Activated naive CD4-positive, alpha-beta T cell treated with anti-CD3 and anti-CD28 coated beads, Interleukin-2, amount 10 ng/mL, durations not matched to agents 7 days and 5 days (primary cell): ENCODE data around the gene SMCO4.

ENCODE experiments used
- CTCF ChIA-PET: fragments of 350-600 bp; sonication (Branson Sonifier 250); formaldehyde crosslinking; loops from one replicate; lab custom pipeline; 2021; ENCODE audit warnings: antibody characterized with exemption; lab: Charles Lee
- DNase-seq: peaks from one replicate; pipeline ENCODE4 v3.0.0-alpha.2; 2020
- H3K27ac Mint-ChIP-seq: one replicate; pipeline ENCODE4 v1.8.0; 2021; ENCODE audit warnings: mild to moderate bottlenecking, moderate library complexity, mixed read lengths
- H3K27me3 Mint-ChIP-seq: one replicate; pipeline ENCODE4 v1.8.0; 2021; ENCODE audit warnings: mild to moderate bottlenecking, mixed read lengths
- H3K36me3 Mint-ChIP-seq: one replicate; pipeline ENCODE4 v1.8.0; 2021; ENCODE audit warnings: mixed read lengths
- H3K4me1 Mint-ChIP-seq: one replicate; pipeline ENCODE4 v1.8.0; 2021; ENCODE audit warnings: mixed read lengths
- H3K4me3 Mint-ChIP-seq: one replicate; pipeline ENCODE4 v1.8.0; 2021; ENCODE audit warnings: mild to moderate bottlenecking, moderate library complexity, mixed read lengths
- H3K9me3 Mint-ChIP-seq: one replicate; pipeline ENCODE4 v1.8.0; 2021; ENCODE audit warnings: mixed read lengths

The SMCO4 gene

GRCh38 chr11:93493252-93493897 is 49.8 kb downstream of the SMCO4 start:
- Mint-ChIP-seq H3K27ac (no peak overlapping the region), H3K4me3 (no peak overlapping the region)
- CTCF ChIA-PET: no interaction called here

GRCh38 chr11:93492464-93493251 is 50.5 kb downstream of the SMCO4 start:
- Mint-ChIP-seq H3K4me3 (no peak overlapping the region), H3K27me3 (no peaks in the 10 kb centered on the region), H3K4me1 (no peaks in the 10 kb centered on the region), H3K27ac (no peak overlapping the region), H3K9me3 (no peaks in the 10 kb centered on the region), H3K36me3 (peaks cover 6% of the 10 kb centered on the region)
- CTCF ChIA-PET: no interaction called here
- no peak for DNase-seq

More at GRCh38 chr11:93493252-93493897, 49.8 kb downstream of the SMCO4 start:
- no peak for DNase-seq
- H3K36me3 Mint-ChIP-seq: peaks cover 6% of the 10 kb centered on the region
- H3K4me1 Mint-ChIP-seq: no peaks in the 10 kb centered on the region
- H3K27me3 Mint-ChIP-seq: no peaks in the 10 kb centered on the region
- H3K9me3 Mint-ChIP-seq: no peaks in the 10 kb centered on the region

- H3K36me3 Mint-ChIP-seq: peaks cover 6% of the 10 kb centered on the region
- CTCF ChIA-PET: no interaction called here
- no peaks in the 10 kb centered on the region for H3K4me1 Mint-ChIP-seq
- no peak overlapping the region for H3K4me3 Mint-ChIP-seq
- no peak overlapping the region for H3K27ac Mint-ChIP-seq
- H3K9me3 Mint-ChIP-seq: no peaks in the 10 kb centered on the region
- no peak for DNase-seq
- H3K27me3 Mint-ChIP-seq: no peaks in the 10 kb centered on the region
Measured at GRCh38 chr11:93491973-93492372, 51.2 kb downstream of the SMCO4 start.

- DNase-seq: no peak
- Mint-ChIP-seq H3K4me1 (no peaks in the 10 kb centered on the region), H3K4me3 (no peak overlapping the region), H3K27me3 (no peaks in the 10 kb centered on the region), H3K36me3 (peaks cover 5% of the 10 kb centered on the region), H3K9me3 (no peaks in the 10 kb centered on the region), H3K27ac (no peak overlapping the region)
- CTCF ChIA-PET: no interaction called here
Measured at GRCh38 chr11:93490996-93491618, 52.1 kb downstream of the SMCO4 start.

GRCh38 chr11:93489841-93490240 is 53.4 kb downstream of the SMCO4 start:
- no peak overlapping the region for H3K27ac Mint-ChIP-seq
- CTCF ChIA-PET: no interaction called here
- DNase-seq: no peak
- no peaks in the 10 kb centered on the region for H3K36me3 Mint-ChIP-seq
- no peaks in the 10 kb centered on the region for H3K4me1 Mint-ChIP-seq
- no peaks in the 10 kb centered on the region for H3K27me3 Mint-ChIP-seq
- no peak overlapping the region for H3K4me3 Mint-ChIP-seq
- H3K9me3 Mint-ChIP-seq: no peaks in the 10 kb centered on the region

- no peak for DNase-seq
- Mint-ChIP-seq H3K9me3 (no peaks in the 10 kb centered on the region), H3K27ac (no peak overlapping the region), H3K27me3 (no peaks in the 10 kb centered on the region), H3K4me3 (no peak overlapping the region), H3K4me1 (no peaks in the 10 kb centered on the region), H3K36me3 (no peaks in the 10 kb centered on the region)
- CTCF ChIA-PET: no interaction called here
Measured at GRCh38 chr11:93487032-93487483, 56.1 kb downstream of the SMCO4 start.

GRCh38 chr11:93485983-93486382 is 57.2 kb downstream of the SMCO4 start:
- no peaks in the 10 kb centered on the region for H3K4me1 Mint-ChIP-seq
- no peaks in the 10 kb centered on the region for H3K36me3 Mint-ChIP-seq
- CTCF ChIA-PET: no interaction called here
- no peaks in the 10 kb centered on the region for H3K27me3 Mint-ChIP-seq
- no peak overlapping the region for H3K27ac Mint-ChIP-seq
- no peak for DNase-seq
- H3K4me3 Mint-ChIP-seq: no peak overlapping the region
- no peaks in the 10 kb centered on the region for H3K9me3 Mint-ChIP-seq

- no peak overlapping the region for H3K4me3 Mint-ChIP-seq
- no peak for DNase-seq
- H3K36me3 Mint-ChIP-seq: no peaks in the 10 kb centered on the region
- CTCF ChIA-PET: no interaction called here
- H3K27me3 Mint-ChIP-seq: no peaks in the 10 kb centered on the region
- H3K4me1 Mint-ChIP-seq: no peaks in the 10 kb centered on the region
- H3K27ac Mint-ChIP-seq: no peak overlapping the region
- H3K9me3 Mint-ChIP-seq: no peaks in the 10 kb centered on the region
Measured at GRCh38 chr11:93484716-93485115, 58.5 kb downstream of the SMCO4 start.

GRCh38 chr11:93482556-93482955 is 60.6 kb downstream of the SMCO4 start:
- no peak overlapping the region for H3K4me3 Mint-ChIP-seq
- DNase-seq: no peak

GRCh38 chr11:93481696-93482095 is 61.5 kb downstream of the SMCO4 start:
- H3K4me1 Mint-ChIP-seq: no peaks in the 10 kb centered on the region
- CTCF ChIA-PET: no interaction called here
- H3K4me3 Mint-ChIP-seq: no peak overlapping the region
- no peak for DNase-seq
- H3K36me3 Mint-ChIP-seq: no peaks in the 10 kb centered on the region
- H3K27ac Mint-ChIP-seq: no peak overlapping the region
- no peaks in the 10 kb centered on the region for H3K9me3 Mint-ChIP-seq
- H3K27me3 Mint-ChIP-seq: no peaks in the 10 kb centered on the region

More at GRCh38 chr11:93482556-93482955, 60.6 kb downstream of the SMCO4 start:
- Mint-ChIP-seq H3K36me3 (no peaks in the 10 kb centered on the region), H3K9me3 (no peaks in the 10 kb centered on the region), H3K4me1 (no peaks in the 10 kb centered on the region), H3K27me3 (no peaks in the 10 kb centered on the region), H3K27ac (no peak overlapping the region)
- CTCF ChIA-PET: interaction anchor here (0.6 kb wide), 1 partner anchor 105 kb away, joined by 4 read pairs; no protein-coding TSS in a partner anchor

- no peak overlapping the region for H3K4me3 Mint-ChIP-seq
- DNase-seq: no peak
- no peaks in the 10 kb centered on the region for H3K4me1 Mint-ChIP-seq
- no peaks in the 10 kb centered on the region for H3K9me3 Mint-ChIP-seq
- CTCF ChIA-PET: no interaction called here
- H3K27me3 Mint-ChIP-seq: no peaks in the 10 kb centered on the region
- no peak overlapping the region for H3K27ac Mint-ChIP-seq
- H3K36me3 Mint-ChIP-seq: peaks cover 3% of the 10 kb centered on the region
Measured at GRCh38 chr11:93481279-93481678, 61.9 kb downstream of the SMCO4 start.

GRCh38 chr11:93480756-93481155 is 62.4 kb downstream of the SMCO4 start:
- no peaks in the 10 kb centered on the region for H3K9me3 Mint-ChIP-seq

GRCh38 chr11:93480256-93480655 is 62.9 kb downstream of the SMCO4 start:
- CTCF ChIA-PET: no interaction called here
- Mint-ChIP-seq H3K4me1 (no peaks in the 10 kb centered on the region), H3K27ac (no peak overlapping the region), H3K9me3 (no peaks in the 10 kb centered on the region), H3K27me3 (no peaks in the 10 kb centered on the region), H3K36me3 (peaks cover 3% of the 10 kb centered on the region), H3K4me3 (no peak overlapping the region)
- DNase-seq: no peak

More at GRCh38 chr11:93480756-93481155, 62.4 kb downstream of the SMCO4 start:
- no peak overlapping the region for H3K27ac Mint-ChIP-seq
- CTCF ChIA-PET: no interaction called here
- peaks cover 3% of the 10 kb centered on the region for H3K36me3 Mint-ChIP-seq
- H3K4me3 Mint-ChIP-seq: no peak overlapping the region
- no peaks in the 10 kb centered on the region for H3K27me3 Mint-ChIP-seq
- no peak for DNase-seq
- H3K4me1 Mint-ChIP-seq: no peaks in the 10 kb centered on the region

- Mint-ChIP-seq H3K9me3 (no peaks in the 10 kb centered on the region), H3K27me3 (no peaks in the 10 kb centered on the region), H3K36me3 (peaks cover 3% of the 10 kb centered on the region), H3K4me3 (no peak overlapping the region), H3K4me1 (no peaks in the 10 kb centered on the region), H3K27ac (no peak overlapping the region)
- no peak for DNase-seq
- CTCF ChIA-PET: no interaction called here
Measured at GRCh38 chr11:93478841-93479240, 64.3 kb downstream of the SMCO4 start.
